K562 (cell line): ENCODE measurements around the gene CASKIN2. TPM values are rescaled to one million over a fixed set of nuclear protein-coding genes. Genes with fewer than 3 reads are reported as not detected.

Experiments used
- ATAC-seq: fragments of 200-7000 bp; cut with Tn5 transposase; 3 replicates; pipeline ENCODE4 v1.9.1; 2020; ENCODE audit warnings: moderate library complexity
- BruUV-seq: library from RNA; stranded (reverse); fragments of 400-500 nt; replicated peaks from 2 replicates; lab custom pipeline; 2021; lab: Mats Ljungman, UMichigan
- CTCF ChIA-PET: fragments of 300-600 bp; formaldehyde crosslinking; extraction: SDS; loops from one replicate; lab custom pipeline; 2021; ENCODE audit warnings: low intra/inter-chr PET ratio; lab: Yijun Ruan, JAX
- POLR2A ChIA-PET: fragments of 300-600, 350-650 bp; sonication (Branson Sonifier 250); formaldehyde crosslinking; extraction: SDS; loops from one replicate; lab custom pipeline; 2021; ENCODE audit warnings: antibody characterized with exemption, inconsistent platforms; lab: Yijun Ruan, JAX
- DNase-seq, 4 experiments: peaks; one replicate each; pipeline versions ENCODE4 v3.0.0 to v3.0.0-alpha.2; 2011 to 2018; ENCODE audit warnings: low spot score in 3 of 4, mixed read lengths in 3 of 4; ENCODE audit errors: extremely low read depth in 1 of 4
- FAIRE-seq: peaks from 2 replicates; lab custom pipeline; 2011; peaks lifted over from hg19 to GRCh38; lab: Jason Lieb, UNC
- H2AFZ ChIP-seq: 2 replicates; pipeline ENCODE4 v1.6.0; 2011; ENCODE audit warnings: low read depth, low read length, control low read depth, inconsistent platforms
- H3K27ac ChIP-seq: fragments of 200-600 bp; 3 replicates; pipeline ENCODE4 v1.8.0; 2011; ENCODE audit warnings: low read depth, mild to moderate bottlenecking, control low read depth, inconsistent platforms, low read length, moderate library complexity, mixed read lengths; ENCODE audit errors: extremely low read depth
- H3K27me3 ChIP-seq, 2 experiments: fragments of 300-600 bp in 1 of 2; 2 replicates in 1 of 2; 3 replicates in 1 of 2; pipeline versions ENCODE4 v1.6.0 to v1.8.0; 2011; ENCODE audit warnings: inconsistent platforms in 2 of 2, low read length in 2 of 2, mild to moderate bottlenecking in 1 of 2, mixed read lengths in 1 of 2, moderate library complexity in 1 of 2; ENCODE audit not compliant: control insufficient read depth in 2 of 2, insufficient read depth in 2 of 2
- H3K36me3 ChIP-seq: fragments of 300-600 bp; 3 replicates; pipeline ENCODE4 v1.8.0; 2011; ENCODE audit warnings: mild to moderate bottlenecking, low read length, inconsistent platforms; ENCODE audit not compliant: control insufficient read depth, insufficient read depth
- H3K4me1 ChIP-seq, 2 experiments: fragments of 200-600 bp in 1 of 2; replicated peaks in 1 of 2; 2 replicates in 1 of 2; 3 replicates in 1 of 2; pipeline versions ENCODE4 v1.5.1 to v1.8.0; 2011; ENCODE audit warnings: inconsistent platforms in 2 of 2, low read length in 2 of 2, mild to moderate bottlenecking in 1 of 2, mixed read lengths in 1 of 2, moderate library complexity in 1 of 2; ENCODE audit not compliant: control insufficient read depth in 2 of 2, insufficient read depth in 2 of 2
- H3K4me2 ChIP-seq: 2 replicates; pipeline ENCODE4 v1.6.1; 2011; ENCODE audit warnings: low read length, control low read depth, inconsistent platforms, mixed read lengths; ENCODE audit not compliant: insufficient read depth
- H3K4me3 ChIP-seq: fragments of 200-600 bp; sonication (generic), shearing (Covaris generic); 2 replicates; pipeline ENCODE4 v1.5.1; 2016; ENCODE audit warnings: control low read depth, inconsistent platforms
- H3K79me2 ChIP-seq: fragments of 200-600 bp; 3 replicates; pipeline ENCODE4 v1.8.0; 2011; ENCODE audit warnings: low read length, inconsistent platforms; ENCODE audit not compliant: control insufficient read depth, insufficient read depth
- H3K9ac ChIP-seq, 2 experiments: 2 replicates each; pipeline versions ENCODE4 v1.6.0 to v1.6.1; 2011; ENCODE audit warnings: low read depth in 2 of 2, low read length in 2 of 2, control low read depth in 1 of 2, inconsistent platforms in 1 of 2, mild to moderate bottlenecking in 1 of 2, mixed read lengths in 1 of 2; ENCODE audit not compliant: insufficient read depth in 1 of 2
- H3K9me1 ChIP-seq: one replicate; pipeline ENCODE4 v1.6.0; 2011; ENCODE audit warnings: inconsistent platforms, mild to moderate bottlenecking, low read length, moderate library complexity; ENCODE audit not compliant: control insufficient read depth, insufficient read depth
- H3K9me3 ChIP-seq: replicated peaks from 2 replicates; pipeline ENCODE4 v1.5.1; 2011; ENCODE audit warnings: low read depth, low read length, inconsistent platforms; ENCODE audit not compliant: control insufficient read depth, insufficient read depth
- H4K20me1 ChIP-seq: replicated peaks from 2 replicates; pipeline ENCODE4 v1.6.1; 2011; ENCODE audit warnings: low read length, inconsistent platforms, mixed read lengths; ENCODE audit not compliant: control insufficient read depth, insufficient read depth
- BACH1 ChIP-seq: fragments of 200-800 bp; sonication (Bioruptor generic); IDR thresholded peaks from 2 replicates; pipeline ENCODE4 v1.6.1; 2016; ENCODE audit warnings: missing genetic modification characterization, missing compliant biosample characterization
- CBX2 ChIP-seq: fragments of 200-600 bp; sonication (generic); IDR thresholded peaks from one replicate; pipeline ENCODE4 v1.6.1; 2012; ENCODE audit warnings: mild to moderate bottlenecking, low read length, inconsistent platforms; ENCODE audit not compliant: insufficient read depth, poor library complexity, severe bottlenecking
- FOXK2 ChIP-seq, 2 experiments: fragments of 450-650 bp; IDR thresholded peaks in 1 of 2; conservative IDR thresholded peaks in 1 of 2; 2 replicates each; pipeline ENCODE4 v1.6.1; 2016; ENCODE audit warnings: low read depth in 2 of 2, mild to moderate bottlenecking in 1 of 2
- HMBOX1 ChIP-seq: sonication (generic); IDR thresholded peaks from 2 replicates; pipeline ENCODE4 v1.6.1; 2016
- NR2C2 ChIP-seq, 2 experiments: fragments of 200-800 bp in 1 of 2; sonication (Bioruptor generic) in 1 of 2; sonication (generic) in 1 of 2; formaldehyde crosslinking in 1 of 2; IDR thresholded peaks; 2 replicates each; pipeline versions ENCODE4 v1.6.1 to v1.8.0; 2016 to 2022; ENCODE audit warnings: mild to moderate bottlenecking in 1 of 2, missing compliant biosample characterization in 1 of 2, missing genetic modification characterization in 1 of 2, missing genetic modification reagents in 1 of 2
- NRF1 ChIP-seq, 2 experiments: fragments of 450-650 bp; IDR thresholded peaks in 1 of 2; conservative IDR thresholded peaks in 1 of 2; 2 replicates each; pipeline ENCODE4 v1.6.1; 2014; ENCODE audit warnings: mild to moderate bottlenecking in 2 of 2
- RCOR1 ChIP-seq, 2 experiments: IDR thresholded peaks; 2 replicates each; pipeline ENCODE4 v1.6.1; 2012; ENCODE audit warnings: low read depth in 2 of 2, low read length in 2 of 2, borderline replicate concordance in 1 of 2, improper control_type of control experiment in 1 of 2
- SMARCA4 ChIP-seq: fragments of 450-650 bp; IDR thresholded peaks from 2 replicates; pipeline ENCODE4 v1.6.1; 2016
- TFE3 ChIP-seq: fragments of 450-650 bp; formaldehyde crosslinking; IDR thresholded peaks from 2 replicates; pipeline ENCODE4 v1.4.0; 2020; ENCODE audit warnings: mild to moderate bottlenecking, mixed read lengths
- USF1 ChIP-seq: sonication (generic); formaldehyde crosslinking; IDR thresholded peaks from 2 replicates; pipeline ENCODE4 v1.9.0; 2022; ENCODE audit warnings: mild to moderate bottlenecking, missing genetic modification reagents
- USF2 ChIP-seq: sonication (generic); formaldehyde crosslinking; IDR thresholded peaks from 2 replicates; pipeline ENCODE4 v1.5.0; 2020; ENCODE audit warnings: missing genetic modification reagents
- ZNF551 ChIP-seq: fragments of 250-450 bp; sonication (Bioruptor Pico); IDR thresholded peaks from 2 replicates; pipeline ENCODE4 v1.5.0; 2021; ENCODE audit warnings: mild to moderate bottlenecking, moderate library complexity
- ZNF764 ChIP-seq: fragments of 250-450 bp; sonication (Bioruptor Pico); IDR thresholded peaks from 2 replicates; pipeline ENCODE4 v1.4.0; 2020; ENCODE audit warnings: low read depth, mild to moderate bottlenecking, moderate library complexity
- ZSCAN32 ChIP-seq: fragments of 450-650 bp; formaldehyde crosslinking; IDR thresholded peaks from 2 replicates; pipeline ENCODE4 v1.4.0; 2020; ENCODE audit warnings: mild to moderate bottlenecking, moderate library complexity
- WGBS: fragments of 100-300 bp; shearing (Covaris generic); methylation state at CpG from one replicate; pipeline ENCODE4 v1.1.6; 2016; ENCODE audit warnings: low coverage, mixed read lengths; ENCODE audit not compliant: insufficient coverage; ENCODE audit errors: missing lambda C conversion rate; 5-methylcytosine and 5-hydroxymethylcytosine counted together
- in situ Hi-C: fragments of 300-500 bp; cut with MboI; formaldehyde crosslinking; loops from 4 replicates; pipeline ENCODE4 v1.15.0; 2018; ENCODE audit warnings: inconsistent platforms, mixed read lengths
- intact Hi-C: fragments of 100-400 bp; cut with micrococcal nuclease; formaldehyde crosslinking; loops from 2 replicates; pipeline ENCODE4 v1.14.2; 2022
- polyA plus RNA-seq, 8 experiments: library from polyadenylated mRNA; depleted of rRNA in 4 of 8; stranded (reverse) in 5 of 8; unstranded in 3 of 8; fragments of >200 nt; fragmentation: Nextera tagmentation in 2 of 8; fragmentation: Illumina TruSeq in 1 of 8; extraction: Ambion mirVana in 2 of 8; extraction: Trizol in 1 of 8; gene quantifications; 2 replicates each; pipeline versions ENCODE4 v1.2.1 to v1.2.3, GENCODE V29; 2011 to 2014; ENCODE audit warnings: inconsistent platforms in 1 of 8, missing spikeins in 1 of 8
- total RNA-seq, 7 experiments: library from RNA; depleted of rRNA in 6 of 7; stranded (reverse); fragments of >200 nt in 6 of 7; fragmentation: Illumina TruSeq in 2 of 7; extraction: Trizol in 2 of 7; gene quantifications; 2 replicates each; pipeline versions ENCODE4 v1.2.1 to v1.2.3, GENCODE V29; 2011 to 2021; ENCODE audit warnings: low replicate concordance in 1 of 7
- TF ChIP-seq, protein P1 (sequence below): fragments of 450-650 bp; IDR thresholded peaks from 2 replicates; pipeline ENCODE4 v1.6.1; 2016

Gene CASKIN2
- total and polyA plus RNA-seq, 9 of the 15 experiments (the other 6 are each of a cell fraction or from before 2014, with no cell fraction given) = 0.01 to 12.2 (median 2.1) TPM

GRCh38 chr17:75459590-75460267 lies 55.6 kb downstream of the CASKIN2 start:
- no peak overlapping the region for H2AFZ ChIP-seq
- H3K9me3 ChIP-seq = no peaks in the 10 kb centered on the region
- no peak overlapping the region for H3K27ac ChIP-seq
- H3K9ac ChIP-seq = no peak overlapping the region
- H3K4me3 ChIP-seq = no peak overlapping the region
- H3K9me1 ChIP-seq = no peaks in the 10 kb centered on the region
- no TSS peak for BruUV-seq
- POLR2A ChIA-PET = interaction anchor here (0.6 to 1.3 kb wide), 4 partner anchors 8 to 190 kb away, joined by 3 read pairs; no protein-coding TSS in a partner anchor
- H4K20me1 ChIP-seq = no peaks in the 10 kb centered on the region
- intact Hi-C loops (no loop called here), in situ Hi-C loops (no loop called here)
- CTCF ChIA-PET = interaction anchor here (0.7 kb wide), 1 partner anchor 78 kb away, joined by 5 read pairs; no protein-coding TSS in a partner anchor
- FAIRE-seq (no peak), DNase-seq (no peak), ATAC-seq (no peak)
- no peaks in the 10 kb centered on the region for H3K36me3 ChIP-seq
- no peak overlapping the region; the same call in 1 of the 2 replicates for H3K4me2 ChIP-seq
- H3K79me2 ChIP-seq = peaks cover 15% of the 10 kb centered on the region
- H3K27me3 ChIP-seq = no peaks in the 10 kb centered on the region
- H3K4me1 ChIP-seq = peaks cover 16 to 17% of the 10 kb centered on the region in 2 experiments; a peak in 4 of 5 replicates
- 35% methylated on average over 9 of the region's 9 CpGs for WGBS
- TF ChIP-seq SMARCA4 (no peak), CBX2 (no peak), USF2 (CRISPR knock-in tag) (peak; percentile 55), NR2C2 (CRISPR knock-in tag; IDR thresholded peaks at IDR 0.05) (no peak), NR2C2 (tag; IDR thresholded peaks at IDR 0.05) (peak; percentile 52; the same call in 1 of the 2 replicates), NRF1 (conservative IDR thresholded peaks at IDR 0.05 in 1 of 2, IDR thresholded peaks at IDR 0.05 in 1 of 2) (peak; percentile 30 to 45; a peak in 2 of 4 replicates), ZSCAN32 (CRISPR knock-in tag) (no peak), ZNF764 (CRISPR knock-in tag) (no peak), USF1 (CRISPR knock-in tag) (peak; percentile 60), RCOR1 (IDR thresholded peaks at IDR 0.05; ENCODE audit: borderline replicate concordance in 1 of 2, low read depth in 2 of 2, low read length in 2 of 2) (peak in 1 of 2 experiments; percentile 46; a peak in 1 of 4 replicates), HMBOX1 (peak; percentile 55), ZNF551 (CRISPR knock-in tag) (no peak), FOXK2 (conservative IDR thresholded peaks at IDR 0.05 in 1 of 2, IDR thresholded peaks at IDR 0.05 in 1 of 2; ENCODE audit: low read depth in 2 of 2) (peak in 1 of 2 experiments; percentile 23; a peak in 1 of 4 replicates), TFE3 (CRISPR knock-in tag) (0 out of 2 replicates have a peak, but pooled peaks have one; percentile 8), BACH1 (tag) (peak; percentile 21; the same call in 1 of the 2 replicates)
- TF ChIP-seq, protein P1, sequence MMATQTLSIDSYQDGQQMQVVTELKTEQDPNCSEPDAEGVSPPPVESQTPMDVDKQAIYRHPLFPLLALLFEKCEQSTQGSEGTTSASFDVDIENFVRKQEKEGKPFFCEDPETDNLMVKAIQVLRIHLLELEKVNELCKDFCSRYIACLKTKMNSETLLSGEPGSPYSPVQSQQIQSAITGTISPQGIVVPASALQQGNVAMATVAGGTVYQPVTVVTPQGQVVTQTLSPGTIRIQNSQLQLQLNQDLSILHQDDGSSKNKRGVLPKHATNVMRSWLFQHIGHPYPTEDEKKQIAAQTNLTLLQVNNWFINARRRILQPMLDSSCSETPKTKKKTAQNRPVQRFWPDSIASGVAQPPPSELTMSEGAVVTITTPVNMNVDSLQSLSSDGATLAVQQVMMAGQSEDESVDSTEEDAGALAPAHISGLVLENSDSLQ = no peak
